A673 (cell line): ENCODE measurements around the gene MYO1D.

Experiments
- EZH2 ChIP-seq: fragments of 200-600 bp; sonication (generic); IDR thresholded peaks from 2 replicates; pipeline ENCODE4 v1.6.1; 2017; ENCODE audit warnings: borderline replicate concordance, low read depth, mild to moderate bottlenecking, mixed read lengths, antibody characterized with exemption, low read length; ENCODE audit not compliant: poor library complexity, severe bottlenecking
- TF ChIP-seq, protein P1 (sequence below): fragments of 300-800, 200-600 bp; sonication (generic); conservative IDR thresholded peaks from 2 replicates; pipeline ENCODE4 v1.5.1; 2017; ENCODE audit warnings: low read depth, mild to moderate bottlenecking, antibody characterized with exemption, low read length, moderate library complexity, mixed read lengths

DNA sequence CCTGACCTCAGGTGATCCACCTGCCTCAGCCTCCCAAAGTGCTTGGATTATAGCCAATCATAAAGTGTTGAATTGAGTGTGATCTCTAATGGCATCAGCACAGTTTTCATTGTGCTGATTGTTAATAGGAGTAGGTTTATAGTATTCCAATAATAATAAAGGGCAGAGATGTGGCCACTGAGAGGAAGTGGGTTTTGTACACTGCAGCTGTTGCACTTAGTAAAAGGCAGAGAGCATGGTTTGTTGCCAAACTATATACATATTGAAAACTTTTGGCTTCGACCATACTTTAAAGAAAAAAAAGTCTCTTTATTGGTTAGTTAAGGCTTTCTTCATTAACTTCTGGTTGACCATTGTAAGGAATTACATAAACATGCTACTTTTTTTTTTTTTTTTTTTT, 204.2 kb downstream of the MYO1D start:
- TF ChIP-seq, protein P1, sequence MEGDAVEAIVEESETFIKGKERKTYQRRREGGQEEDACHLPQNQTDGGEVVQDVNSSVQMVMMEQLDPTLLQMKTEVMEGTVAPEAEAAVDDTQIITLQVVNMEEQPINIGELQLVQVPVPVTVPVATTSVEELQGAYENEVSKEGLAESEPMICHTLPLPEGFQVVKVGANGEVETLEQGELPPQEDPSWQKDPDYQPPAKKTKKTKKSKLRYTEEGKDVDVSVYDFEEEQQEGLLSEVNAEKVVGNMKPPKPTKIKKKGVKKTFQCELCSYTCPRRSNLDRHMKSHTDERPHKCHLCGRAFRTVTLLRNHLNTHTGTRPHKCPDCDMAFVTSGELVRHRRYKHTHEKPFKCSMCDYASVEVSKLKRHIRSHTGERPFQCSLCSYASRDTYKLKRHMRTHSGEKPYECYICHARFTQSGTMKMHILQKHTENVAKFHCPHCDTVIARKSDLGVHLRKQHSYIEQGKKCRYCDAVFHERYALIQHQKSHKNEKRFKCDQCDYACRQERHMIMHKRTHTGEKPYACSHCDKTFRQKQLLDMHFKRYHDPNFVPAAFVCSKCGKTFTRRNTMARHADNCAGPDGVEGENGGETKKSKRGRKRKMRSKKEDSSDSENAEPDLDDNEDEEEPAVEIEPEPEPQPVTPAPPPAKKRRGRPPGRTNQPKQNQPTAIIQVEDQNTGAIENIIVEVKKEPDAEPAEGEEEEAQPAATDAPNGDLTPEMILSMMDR: no peak
- TF ChIP-seq EZH2: no peak
